Measurements from ENCODE around the gene PHTF1. TPM values are rescaled to one million over a fixed set of nuclear protein-coding genes. Genes with fewer than 3 reads are reported as not detected.

PHTF1 gene
- total and polyA plus RNA-seq, 8 donors, result 4.6 to 12.9 (median 6.3) TPM

- intact Hi-C loops (cut with DNase I), result no loop called here
- no peak for DNase-seq
- Histone ChIP-seq H3K27me3 (no peaks in the 10 kb centered on the region), H3K27ac (no peak overlapping the region), H3K9me3 (no peaks in the 10 kb centered on the region), H3K4me1 (no peaks in the 10 kb centered on the region), H3K4me3 (no peak overlapping the region), H3K36me3 (no peaks in the 10 kb centered on the region)
- no peak for ATAC-seq
- no peak for TF ChIP-seq CTCF (IDR thresholded peaks at IDR 0.05)
- FAIRE-seq, result no peak
Observed at GRCh38 chr1:113751114-113751513, 8.2 kb downstream of the PHTF1 start.

DNA sequence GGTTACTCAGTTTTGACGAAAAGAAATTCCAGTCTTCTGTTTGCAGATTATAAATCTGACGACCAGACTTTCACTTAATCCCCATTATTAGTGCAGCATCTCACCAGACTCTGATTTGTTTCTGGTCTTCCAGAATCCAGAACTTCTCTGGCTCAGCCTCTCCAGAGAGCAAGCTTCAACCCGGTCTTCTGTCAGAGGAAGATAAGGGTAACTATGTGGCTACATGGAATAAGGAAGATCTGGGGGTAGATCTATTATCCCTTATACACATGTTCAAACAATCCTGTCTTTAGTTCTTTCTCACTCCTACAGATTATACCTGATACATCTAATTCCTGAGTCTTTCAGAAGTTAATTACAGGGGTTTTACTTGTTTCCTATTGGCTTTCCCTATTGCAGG is 9.9 kb downstream of the PHTF1 start:
- no peak for FAIRE-seq
- H3K27ac ChIP-seq, result no peak overlapping the region
- no peak overlapping the region for H3K4me3 ChIP-seq
- ATAC-seq, result no peak
- H3K36me3 ChIP-seq, result no peaks in the 10 kb centered on the region
- intact Hi-C loops (cut with DNase I), result no loop called here
- H3K4me1 ChIP-seq, result no peaks in the 10 kb centered on the region
- H3K9me3 ChIP-seq, result no peaks in the 10 kb centered on the region
- 66 to 83% methylated on average over 3 of the region's 3 CpGs for WGBS, 2 donors
- no peak for TF ChIP-seq CTCF (IDR thresholded peaks at IDR 0.05)
- no peaks in the 10 kb centered on the region for H3K27me3 ChIP-seq
- DNase-seq, result no peak

GRCh38 chr1:113747376-113747775 is 11.9 kb downstream of the PHTF1 start:
- whole genome bisulfite sequencing, 2 donors, result 89 to 97% methylated on average over 1 of the region's 1 CpG
- Histone ChIP-seq H3K4me3 (no peak overlapping the region), H3K4me1 (no peaks in the 10 kb centered on the region), H3K27me3 (no peaks in the 10 kb centered on the region), H3K36me3 (no peaks in the 10 kb centered on the region), H3K27ac (no peak overlapping the region), H3K9me3 (no peaks in the 10 kb centered on the region)
- intact Hi-C loops (cut with DNase I), result no loop called here
- no peak for TF ChIP-seq CTCF (IDR thresholded peaks at IDR 0.05)
- FAIRE-seq, result no peak
- no peak for ATAC-seq
- DNase-seq, result no peak

DNA sequence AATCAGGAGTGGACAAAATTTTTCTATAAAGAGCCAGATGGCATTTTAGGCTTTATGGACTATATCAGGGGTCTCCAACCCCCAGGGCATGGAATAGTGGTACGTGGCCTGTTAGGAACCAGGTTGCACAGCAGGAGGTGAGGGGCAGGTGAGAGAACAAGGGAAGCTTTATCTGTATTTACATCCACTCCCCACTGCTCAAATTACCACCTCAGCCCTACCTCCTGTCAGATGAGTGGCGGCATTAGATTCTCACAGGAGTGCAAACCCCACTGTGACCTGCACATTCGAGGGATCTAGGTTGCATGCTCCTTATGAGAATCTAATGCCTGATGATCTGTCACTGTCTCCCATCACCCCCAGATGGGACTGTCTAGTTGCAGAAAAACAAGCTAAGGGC is 13.9 kb downstream of the PHTF1 start:
- ATAC-seq, result no peak
- H3K4me3 ChIP-seq, result no peak overlapping the region

DNA sequence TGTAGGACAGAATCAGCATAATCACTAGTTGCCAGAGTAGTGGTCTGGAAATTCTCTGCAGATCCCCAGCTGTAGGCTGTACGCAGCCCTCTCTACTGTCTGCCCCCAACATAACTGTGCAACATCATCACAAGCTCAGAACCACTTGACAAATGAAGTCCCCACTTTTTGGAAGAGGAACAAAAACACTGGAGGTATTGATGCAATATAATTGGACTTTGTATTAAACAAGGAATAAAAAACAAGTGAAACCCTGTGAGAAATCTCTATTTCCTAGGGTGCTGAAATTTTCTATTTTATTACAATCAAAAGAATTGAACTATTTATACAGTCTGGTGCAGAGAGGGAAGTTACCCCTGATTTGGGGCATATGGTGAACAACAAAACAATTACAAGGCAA is 15.2 kb downstream of the PHTF1 start:
- FAIRE-seq (no peak), DNase-seq (no peak), ATAC-seq (no peak)
- Histone ChIP-seq H3K4me3 (no peak overlapping the region), H3K9me3 (no peaks in the 10 kb centered on the region), H3K27me3 (no peaks in the 10 kb centered on the region), H3K4me1 (no peaks in the 10 kb centered on the region), H3K36me3 (no peaks in the 10 kb centered on the region), H3K27ac (no peak overlapping the region)
- no peak for TF ChIP-seq CTCF (IDR thresholded peaks at IDR 0.05)
- 100% methylated on average over 1 of the region's 1 CpG for WGBS, 2 donors
- intact Hi-C loops (cut with DNase I), result no loop called here

More for the DNA sequence above, 13.9 kb downstream of the PHTF1 start:
- FAIRE-seq (no peak), DNase-seq (no peak)
- no peaks in the 10 kb centered on the region for H3K9me3 ChIP-seq
- H3K4me1 ChIP-seq, result no peaks in the 10 kb centered on the region
- H3K27ac ChIP-seq, result no peak overlapping the region
- 78 to 81% methylated on average over 3 of the region's 3 CpGs for WGBS, 2 donors
- H3K27me3 ChIP-seq, result no peaks in the 10 kb centered on the region
- H3K36me3 ChIP-seq, result no peaks in the 10 kb centered on the region
- intact Hi-C loops (cut with DNase I), result no loop called here
- TF ChIP-seq CTCF (IDR thresholded peaks at IDR 0.05), result no peak
